Activated CD4-positive, alpha-beta T cell treated with anti-CD3 and anti-CD28 coated beads, Interleukin-10, Interleukin-2, amounts not matched to agents 100 ng/mL and 50 ng/mL, durations not matched to agents 16 hours and 8 hours (primary cell): ENCODE results near the gene NINJ1.

Experiments used
- DNase-seq: peaks from one replicate; pipeline ENCODE4 v3.0.0-alpha.2; 2020

The NINJ1 gene

DNA sequence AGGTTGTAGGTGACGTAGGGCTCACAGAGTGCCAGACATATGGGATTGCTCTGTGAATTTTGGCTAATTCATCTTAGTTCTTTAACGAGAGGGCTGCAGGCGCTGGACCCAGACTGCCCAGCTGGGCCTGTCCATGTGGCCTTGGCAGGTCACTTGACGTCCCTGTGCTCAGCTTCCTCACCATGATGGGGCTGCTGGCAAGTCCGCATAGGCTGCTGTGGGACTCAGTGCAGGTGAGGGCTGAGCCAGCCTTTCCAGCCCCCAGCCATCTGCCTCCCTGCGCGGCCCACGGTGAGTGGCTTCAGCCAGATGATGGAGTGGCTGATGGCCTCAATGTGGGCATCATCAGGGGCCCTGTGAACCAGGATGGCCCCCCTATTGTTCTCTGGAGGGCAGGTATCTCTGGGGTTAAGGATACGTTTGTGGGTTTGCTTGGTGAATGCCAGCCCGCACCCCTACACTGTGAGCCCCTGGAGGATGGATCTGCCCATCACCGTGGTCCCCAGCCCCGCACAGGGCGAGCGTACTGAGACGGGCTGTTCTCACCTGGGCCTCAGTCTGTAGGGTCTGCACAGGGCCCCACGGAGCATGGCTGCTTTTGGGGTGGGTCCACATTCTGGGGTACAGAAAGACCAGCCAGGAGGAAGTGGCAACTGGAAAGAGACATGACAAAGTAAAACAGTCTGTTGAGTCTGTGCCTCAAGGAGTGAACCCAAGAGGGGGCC lies 34.3 kb downstream of the NINJ1 start:
- DNase-seq = no peak

GRCh38 chr9:93098236-93098946 lies 35.7 kb downstream of the NINJ1 start:
- peak; percentile 87 for DNase-seq

- DNase-seq = no peak
These were observed 36.4 kb downstream of the NINJ1 start for GRCh38 chr9:93097511-93098201.

DNA sequence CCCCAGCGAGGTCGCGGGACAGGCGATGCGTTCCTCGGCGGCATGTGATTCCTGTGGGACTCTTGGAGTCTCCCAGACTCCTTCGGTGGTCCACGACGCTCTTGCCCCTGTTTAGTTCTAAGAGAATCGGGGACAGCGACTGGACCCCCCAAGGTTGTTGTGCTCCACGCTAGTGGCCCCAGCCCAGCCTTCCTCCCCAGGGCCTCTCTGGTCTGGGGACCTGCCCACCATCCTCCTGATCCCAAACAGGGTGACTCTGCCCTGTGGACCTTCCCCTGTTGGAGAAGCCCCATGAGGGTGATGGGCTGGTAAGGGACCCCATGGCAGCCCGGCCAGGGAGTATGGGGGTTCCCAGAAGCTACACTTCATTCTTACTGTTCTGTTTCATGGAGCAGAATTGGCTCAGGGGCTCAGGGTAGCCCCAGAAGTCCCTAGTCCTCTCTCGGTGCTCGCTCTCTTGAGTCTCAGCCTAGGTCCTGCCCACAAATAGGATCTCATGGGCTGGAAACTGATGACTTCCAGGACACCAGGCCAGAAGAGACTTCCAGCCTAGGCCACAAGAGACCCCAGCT lies 37.2 kb downstream of the NINJ1 start:
- no peak for DNase-seq

DNA sequence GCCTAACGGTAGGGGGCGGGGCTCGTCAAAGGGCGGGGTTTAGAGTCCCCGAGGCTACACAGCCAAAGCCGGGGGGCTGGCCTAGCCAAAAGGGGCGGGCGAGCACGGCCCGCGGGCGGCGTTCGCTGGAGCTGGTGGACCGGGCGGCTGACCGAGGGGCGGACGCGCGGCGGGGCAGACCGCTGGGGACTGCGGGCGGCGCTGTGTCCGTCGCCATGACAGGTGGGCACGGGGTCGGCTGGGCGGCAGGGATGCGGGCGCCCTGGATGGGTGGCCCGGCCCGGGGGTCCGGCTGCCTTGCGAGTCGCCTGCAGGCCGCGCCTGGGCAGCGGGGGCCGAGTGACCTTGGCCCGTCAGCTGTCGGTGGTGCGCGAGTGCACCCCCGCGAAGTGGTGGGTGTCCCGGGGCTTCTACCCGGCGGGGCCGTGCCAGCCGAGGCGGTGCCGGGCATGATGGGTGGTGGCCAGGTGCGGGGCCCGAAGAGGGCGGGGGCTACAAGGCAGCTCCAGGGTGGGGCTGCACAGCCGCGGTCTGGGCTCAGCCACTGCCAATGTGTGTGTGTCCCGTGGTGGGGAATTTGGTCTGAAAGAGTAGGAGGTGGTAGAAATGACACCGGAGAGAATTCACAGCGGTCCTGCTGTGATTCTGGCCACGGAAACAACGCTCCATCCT lies 37.8 kb downstream of the NINJ1 start, which contains the start of gene CARD19:
TSS of gene CARD19 (plus strand) at position 87 of the 672 bp plus-strand sequence. CDS start at position 216, 129 bp downstream.
- DNase-seq = peak; percentile 57

DNA sequence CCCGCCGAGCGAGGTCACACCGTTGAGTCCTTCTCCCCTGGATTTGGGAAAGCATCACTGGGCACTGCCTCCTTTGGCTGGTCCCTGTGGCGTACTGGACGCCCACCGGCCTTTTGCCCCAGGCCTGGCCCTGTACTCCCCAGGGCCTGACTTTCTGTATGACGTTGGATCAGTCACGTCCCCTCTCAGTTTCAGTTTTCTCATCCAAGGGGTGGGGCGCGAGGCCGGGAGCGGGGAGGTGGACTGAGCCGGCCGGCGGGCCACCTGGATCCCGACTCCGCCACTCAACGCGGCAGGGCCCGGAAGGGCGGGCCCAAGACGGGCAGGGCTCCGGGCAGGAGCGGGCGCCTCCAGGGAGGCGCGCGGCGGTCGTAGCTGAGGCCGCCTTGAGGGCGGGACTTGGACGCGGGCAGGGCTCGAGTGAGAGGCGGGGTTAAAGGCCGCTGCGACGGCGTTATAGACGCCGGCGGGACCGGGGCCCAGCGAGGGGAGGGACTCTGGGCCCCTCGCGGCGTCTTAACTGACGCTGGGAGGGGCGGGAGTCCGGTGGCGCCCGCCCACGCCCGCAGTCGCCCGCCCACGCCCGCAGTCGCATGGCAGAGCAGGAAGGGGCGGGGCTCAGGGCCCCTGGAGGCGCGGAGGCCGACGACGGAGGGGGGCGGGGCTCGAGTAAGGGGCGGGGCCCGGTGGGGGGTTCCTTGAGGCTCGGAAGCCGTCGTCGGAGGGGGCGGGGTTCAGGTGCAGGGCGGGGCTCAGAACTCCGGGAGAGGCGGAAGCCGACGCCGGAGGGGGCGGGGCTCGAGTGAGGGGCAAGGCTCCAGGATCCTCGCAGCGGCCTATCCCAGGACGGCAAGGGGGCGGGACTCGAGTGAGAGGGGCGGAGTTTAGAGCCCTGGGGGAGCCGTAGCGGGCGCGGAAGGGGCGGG lies 38.6 kb downstream of the NINJ1 start:
- peak; percentile 100 for DNase-seq

GRCh38 chr9:93094658-93095204 lies 39.3 kb downstream of the NINJ1 start:
- no peak for DNase-seq

GRCh38 chr9:93093877-93094657 lies 40.0 kb downstream of the NINJ1 start:
- DNase-seq = no peak

GRCh38 chr9:93093127-93093876 lies 40.7 kb downstream of the NINJ1 start:
- DNase-seq = peak; percentile 62

DNA sequence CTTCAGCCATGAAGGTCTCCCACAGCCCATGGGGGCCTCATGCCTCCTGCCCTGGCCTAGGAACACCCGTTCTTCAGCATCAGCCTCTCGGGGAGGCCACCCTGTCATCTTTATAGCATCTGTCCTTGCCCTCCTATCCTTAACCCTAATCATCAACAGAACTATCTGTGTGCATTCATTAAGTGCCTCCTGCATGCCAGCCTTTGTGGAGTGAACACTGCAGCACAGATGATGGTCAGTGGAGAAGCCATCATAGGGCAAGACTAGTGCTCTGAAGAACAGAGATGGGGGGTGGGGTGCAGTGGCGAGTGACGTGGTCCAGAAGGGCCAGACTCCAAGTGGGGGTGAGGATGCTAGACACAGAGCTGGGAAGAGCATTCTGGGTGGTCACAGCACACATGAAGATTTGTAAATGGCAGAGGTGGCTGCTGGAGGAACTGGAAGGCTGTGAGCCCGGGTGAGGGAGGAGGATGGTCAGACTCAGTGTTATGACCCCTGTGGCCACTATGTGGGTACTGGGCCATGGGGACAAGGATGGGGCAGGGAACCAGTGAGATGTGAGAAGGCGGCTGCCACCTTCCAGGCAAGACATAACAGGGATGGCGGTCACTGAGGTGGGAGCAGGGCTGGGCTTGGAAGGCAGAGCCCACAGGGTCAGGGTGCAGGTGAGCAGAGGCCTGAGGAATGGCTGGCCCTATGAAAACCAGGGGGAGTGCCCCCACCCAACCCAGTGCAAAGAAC lies 41.6 kb downstream of the NINJ1 start:
- DNase-seq = no peak

GRCh38 chr9:93091453-93092081 lies 42.5 kb downstream of the NINJ1 start:
- DNase-seq = peak; percentile 93

- DNase-seq = no peak
These were observed 43.0 kb downstream of the NINJ1 start for GRCh38 chr9:93091056-93091452.

DNA sequence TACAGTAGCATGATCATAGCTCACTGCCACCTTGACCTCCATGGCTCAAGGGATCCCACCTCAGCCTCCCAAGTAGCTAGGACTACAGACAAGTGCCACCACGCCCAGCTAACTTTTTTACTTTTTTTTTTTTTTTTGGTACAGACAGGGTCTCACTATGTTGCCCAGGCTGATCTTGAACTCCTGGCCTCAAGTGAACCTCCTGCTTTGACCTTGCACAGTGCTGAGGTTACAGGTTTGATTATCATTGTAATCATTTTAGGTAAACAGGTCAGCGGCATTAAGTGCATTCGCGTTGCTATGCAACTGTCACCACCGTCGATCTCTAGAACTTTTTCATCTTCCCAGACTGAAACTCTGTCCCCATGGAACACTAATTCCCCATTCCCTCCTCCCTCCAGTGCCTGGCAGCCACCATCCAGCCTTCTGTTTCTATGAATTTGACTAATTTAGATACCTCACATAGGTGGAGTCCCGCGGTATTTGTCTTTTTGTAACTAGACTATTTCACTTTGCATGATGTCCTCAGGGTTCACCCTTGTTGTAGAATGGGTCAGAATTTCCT lies 43.9 kb downstream of the NINJ1 start:
- DNase-seq = no peak

DNA sequence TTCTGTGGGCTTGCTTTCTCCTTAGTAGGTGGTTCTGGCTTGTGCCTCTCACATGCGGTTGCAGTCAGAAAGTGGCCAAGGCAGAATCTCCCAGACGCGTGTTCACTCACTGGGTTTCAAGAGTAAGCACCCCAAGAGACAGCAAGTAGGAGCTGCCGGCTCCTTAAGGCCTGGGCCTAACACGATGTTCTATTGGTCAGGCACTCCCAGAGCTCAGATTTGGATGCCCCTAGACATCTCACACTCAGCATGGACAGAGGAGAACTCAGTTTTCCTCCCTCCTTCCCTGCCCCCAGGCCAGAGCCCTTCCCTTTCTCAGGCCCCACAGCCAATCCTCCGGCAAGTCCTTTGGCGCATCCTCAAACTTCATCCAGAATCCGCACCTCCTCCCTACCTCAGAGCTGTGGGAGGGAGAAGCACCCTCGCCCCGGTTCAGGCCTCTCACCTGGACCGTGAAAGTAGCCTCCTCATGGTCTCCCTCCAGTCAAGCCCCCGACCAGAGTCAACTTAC lies 44.5 kb downstream of the NINJ1 start:
- no peak for DNase-seq

GRCh38 chr9:93089024-93089423 lies 45.0 kb downstream of the NINJ1 start:
- no peak for DNase-seq

DNA sequence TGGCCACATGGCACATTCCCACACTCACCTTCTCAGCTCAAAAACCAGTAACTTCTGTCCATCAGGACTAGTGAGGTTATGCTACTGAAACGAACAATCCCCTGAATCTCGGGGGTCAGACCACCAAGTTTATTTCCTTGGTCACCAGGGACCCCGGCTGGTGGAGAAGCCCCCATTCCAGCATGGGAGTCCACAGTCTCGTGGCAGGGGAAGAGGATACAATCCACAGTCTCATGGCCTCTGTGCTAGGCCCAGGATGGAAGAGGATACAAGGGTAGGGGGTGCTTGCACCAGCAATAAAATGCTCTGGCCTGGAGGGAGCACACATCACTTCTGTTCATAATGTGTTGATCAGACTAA lies 45.4 kb downstream of the NINJ1 start:
- no peak for DNase-seq

- DNase-seq = no peak
These were observed 45.9 kb downstream of the NINJ1 start for GRCh38 chr9:93087971-93088655.
